ENCODE results near the gene SPESP1. TPM values are rescaled to one million over a fixed set of nuclear protein-coding genes. Genes with fewer than 3 reads are reported as not detected.

SPESP1 gene
- polyA plus RNA-seq, 1 of the 3 experiments (the other 2 are of a cell fraction) = not detected

- CTCF ChIA-PET = interaction anchor here (1.0 to 2.0 kb wide), 4 partner anchors 8 to 111 kb away, joined by 3 to 5 read pairs (median 4); no protein-coding TSS in a partner anchor
- TF ChIP-seq CTCF (IDR thresholded peaks at IDR 0.05) = no peak
- TF ChIP-seq GABPA (IDR thresholded peaks at IDR 0.05; ENCODE audit: low read depth) = no peak
- no peak for TF ChIP-seq POLR2AphosphoS5 (IDR thresholded peaks at IDR 0.05; ENCODE audit: low read depth, low read length)
- TF ChIP-seq RXRA (IDR thresholded peaks at IDR 0.05; ENCODE audit: borderline replicate concordance, low read depth) = no peak
- no peak for TF ChIP-seq USF1 (IDR thresholded peaks at IDR 0.05; ENCODE audit: borderline replicate concordance, low read depth)
- TF ChIP-seq NRF1 (IDR thresholded peaks at IDR 0.05; ENCODE audit: low read depth, low read length) = no peak
- TF ChIP-seq TAF1 (IDR thresholded peaks at IDR 0.05; ENCODE audit: borderline replicate concordance, low read depth, low read length) = no peak
- TF ChIP-seq ZBTB33 (IDR thresholded peaks at IDR 0.05; ENCODE audit: borderline replicate concordance, low read depth) = no peak
- TF ChIP-seq SIN3A (IDR thresholded peaks at IDR 0.05; ENCODE audit: borderline replicate concordance, low read depth, low read length) = no peak
- TF ChIP-seq SMC3 (IDR thresholded peaks at IDR 0.05; ENCODE audit: low read depth, low read length) = no peak
- TF ChIP-seq TEAD4 (IDR thresholded peaks at IDR 0.05; ENCODE audit: borderline replicate concordance, insufficient read depth) = no peak
- TF ChIP-seq MEF2A (IDR thresholded peaks at IDR 0.05; ENCODE audit: borderline replicate concordance, low read depth) = no peak
- TF ChIP-seq IRF3 (IDR thresholded peaks at IDR 0.05; ENCODE audit: low read depth, low read length) = no peak
- TF ChIP-seq NFIC (IDR thresholded peaks at IDR 0.05; ENCODE audit: borderline replicate concordance) = no peak
- no peak for TF ChIP-seq CHD2 (IDR thresholded peaks at IDR 0.05; ENCODE audit: low read length, partially characterized antibody)
- TF ChIP-seq RAD21 (IDR thresholded peaks at IDR 0.05; ENCODE audit: low read length) = no peak
- no peak for TF ChIP-seq FOXM1 (IDR thresholded peaks at IDR 0.05; ENCODE audit: low read depth)
- no peak for TF ChIP-seq YY1 (IDR thresholded peaks at IDR 0.05; ENCODE audit: low read depth)
- TF ChIP-seq GATA2 (CRISPR knock-in tag; IDR thresholded peaks at IDR 0.05) = no peak
Observed at GRCh38 chr15:68987120-68987519, 56.8 kb downstream of the SPESP1 start.

More at GRCh38 chr15:68987120-68987519, 56.8 kb downstream of the SPESP1 start:
- Histone ChIP-seq H3K9me3 (no peaks in the 10 kb centered on the region), H3K4me2 (no peak overlapping the region), H3K4me3 (ENCODE audit: low read depth in 2 of 2, low read length in 1 of 2) (no peak overlapping the region), H3K27ac (ENCODE audit: low read depth in 2 of 2, low read length in 1 of 2) (no peak overlapping the region), H3K27me3 (ENCODE audit: insufficient read depth) (peaks cover 6% of the 10 kb centered on the region; the same call in 1 of the 2 replicates), H3K9ac (no peak overlapping the region), H3K4me1 (ENCODE audit: control insufficient read depth in 1 of 2, insufficient read depth in 2 of 2, low read depth in 1 of 2, low read length in 1 of 2) (peaks cover 0 to 18% of the 10 kb centered on the region in 2 experiments; a peak in 2 of 4 replicates), H4K20me1 (ENCODE audit: insufficient read depth) (no peaks in the 10 kb centered on the region), H3K36me3 (replicated peaks in 1 of 2; ENCODE audit: control insufficient read depth in 1 of 2, insufficient read depth in 2 of 2, low read length in 1 of 2) (no peaks in the 10 kb centered on the region), H2AFZ (ENCODE audit: low read depth) (no peak overlapping the region), H3K9me2 (no peaks in the 10 kb centered on the region), H3K79me2 (ENCODE audit: insufficient read depth) (no peaks in the 10 kb centered on the region), H3F3A (replicated peaks; ENCODE audit: insufficient read depth) (no peaks in the 10 kb centered on the region)
- no peak for DNase-seq
- 60% methylated on average over 5 of the region's 6 CpGs for WGBS (ENCODE audit: low lambda C conversion rate)
- POLR2A ChIA-PET = no interaction called here
